AG09319 (cell line): ENCODE measurements around the gene DPF3.
A peak's percentile ranks its signal among the peaks of the same experiment; 100 is the strongest.

Experiments
- DNase-seq: peaks from one replicate; pipeline ENCODE4 v3.0.0-alpha.2; 2010; ENCODE audit warnings: low read depth; ENCODE audit errors: extremely low read depth
- CTCF ChIP-seq: IDR thresholded peaks from 2 replicates; pipeline ENCODE4 v1.5.1; 2011; ENCODE audit warnings: low read depth, mild to moderate bottlenecking, inconsistent platforms, low read length, moderate library complexity

DPF3 gene

DNA sequence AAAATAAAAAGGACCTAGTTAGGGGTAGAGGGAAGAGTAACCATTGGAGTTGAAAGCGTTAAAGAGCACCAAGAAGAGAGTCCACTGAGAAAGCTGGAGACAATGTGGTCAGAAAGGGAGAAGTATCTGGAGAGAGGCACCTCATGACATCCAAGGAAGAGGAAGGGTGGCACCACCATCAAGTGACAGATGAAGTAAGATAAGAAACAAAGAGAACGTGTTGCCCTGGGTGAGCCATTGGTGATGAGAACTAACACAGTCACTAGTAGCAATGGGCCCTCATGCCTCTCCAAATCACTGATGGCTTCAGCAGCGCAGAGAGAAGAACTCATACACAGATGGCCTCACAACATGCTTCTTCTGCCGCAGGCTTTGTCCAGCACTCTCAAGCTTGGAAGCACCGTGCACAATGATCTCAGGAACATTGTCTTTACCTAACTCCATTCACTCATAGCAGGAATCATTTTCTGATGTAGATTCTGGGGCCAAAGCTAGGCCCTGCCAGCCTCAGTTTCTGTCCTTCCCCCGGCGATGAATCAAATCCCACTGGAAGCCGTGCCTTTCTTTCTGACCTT lies 252.9 kb downstream of the DPF3 start:
- no peak for DNase-seq
- TF ChIP-seq CTCF, result no peak

- peak; percentile 78 for DNase-seq
- no peak for TF ChIP-seq CTCF
Observed at GRCh38 chr14:72638021-72638420, 255.9 kb downstream of the DPF3 start.

DNA sequence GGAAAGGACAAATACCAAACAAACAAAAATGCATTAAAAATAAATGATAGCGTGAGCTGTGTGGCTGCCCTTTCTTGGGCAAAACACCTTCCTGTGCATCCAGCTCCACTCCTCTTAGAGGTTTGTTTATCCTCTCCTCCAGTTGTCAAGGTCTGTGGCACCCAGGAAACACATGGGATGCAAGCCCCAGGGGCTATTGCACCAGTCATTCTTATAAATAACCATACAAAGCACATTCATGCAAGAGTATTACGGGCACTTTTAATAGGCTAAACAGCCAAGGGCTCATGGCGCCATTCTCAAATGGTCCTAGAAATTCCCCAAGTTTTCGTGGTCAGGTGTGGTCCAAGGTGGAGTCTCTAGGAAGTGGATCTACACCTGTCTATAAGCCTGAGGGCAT lies 257.0 kb downstream of the DPF3 start:
- TF ChIP-seq CTCF, result no peak
- no peak for DNase-seq

DNA sequence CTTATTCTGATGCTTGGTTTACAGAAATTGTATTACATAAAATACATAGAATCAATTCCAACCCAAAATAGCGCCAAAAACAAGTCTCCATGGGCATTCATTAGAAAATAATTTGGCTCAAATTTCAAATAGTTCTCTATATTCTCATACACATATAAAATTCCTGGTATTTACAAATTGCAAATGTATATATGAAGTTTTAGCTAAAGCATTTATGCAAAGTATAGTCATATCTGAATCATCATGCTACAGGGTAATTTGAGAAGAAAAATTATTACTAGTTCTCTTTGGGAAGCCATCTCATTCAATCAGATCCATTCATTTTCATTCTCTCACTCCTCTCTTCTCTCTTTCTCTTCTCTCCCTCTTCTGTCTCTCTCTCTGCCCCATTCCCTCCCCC lies 257.8 kb downstream of the DPF3 start:
- TF ChIP-seq CTCF, result no peak
- DNase-seq, result no peak

DNA sequence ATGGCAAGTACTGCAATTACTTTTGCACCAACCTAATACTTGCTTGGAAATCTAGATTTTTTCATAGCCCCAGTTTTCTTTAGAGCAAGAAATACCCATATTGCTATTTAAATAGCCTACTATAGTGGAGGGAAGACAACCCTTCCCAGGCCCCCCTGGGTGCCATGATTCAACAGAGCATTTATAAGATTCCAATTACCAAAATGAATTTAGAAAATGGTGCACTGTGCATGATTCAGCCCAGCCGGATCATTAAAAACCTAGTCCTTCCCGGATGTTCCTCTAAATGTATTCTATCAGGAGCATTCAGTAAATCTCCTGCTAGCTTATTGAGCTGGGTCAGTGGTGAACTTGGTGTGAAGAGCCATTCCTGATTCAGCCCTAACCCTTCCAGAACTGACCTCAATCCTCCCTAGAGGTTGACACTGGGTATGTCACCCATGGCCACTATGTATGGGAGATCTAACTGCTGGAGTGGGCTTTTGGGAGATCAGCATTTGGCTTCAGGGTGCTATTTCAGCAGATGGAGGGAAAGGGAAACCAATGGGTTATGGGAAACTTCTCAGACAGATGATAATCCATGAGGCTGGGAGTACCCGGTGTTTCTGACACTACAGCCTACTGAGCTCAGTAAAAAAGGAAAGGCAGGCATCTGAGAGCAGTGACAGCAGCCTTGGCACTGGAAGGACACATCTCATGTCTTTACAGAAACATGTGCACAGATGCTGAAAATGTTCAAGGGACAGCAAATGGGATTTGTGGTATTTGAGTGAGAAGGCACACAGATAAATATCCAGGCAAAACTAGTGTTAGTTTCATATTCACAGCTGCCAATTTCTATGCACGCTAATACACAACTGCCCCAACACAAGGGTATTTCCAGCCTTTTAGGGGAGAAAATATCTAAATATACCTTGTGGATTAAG lies 258.9 kb downstream of the DPF3 start:
- TF ChIP-seq CTCF, result no peak
- no peak for DNase-seq

DNA sequence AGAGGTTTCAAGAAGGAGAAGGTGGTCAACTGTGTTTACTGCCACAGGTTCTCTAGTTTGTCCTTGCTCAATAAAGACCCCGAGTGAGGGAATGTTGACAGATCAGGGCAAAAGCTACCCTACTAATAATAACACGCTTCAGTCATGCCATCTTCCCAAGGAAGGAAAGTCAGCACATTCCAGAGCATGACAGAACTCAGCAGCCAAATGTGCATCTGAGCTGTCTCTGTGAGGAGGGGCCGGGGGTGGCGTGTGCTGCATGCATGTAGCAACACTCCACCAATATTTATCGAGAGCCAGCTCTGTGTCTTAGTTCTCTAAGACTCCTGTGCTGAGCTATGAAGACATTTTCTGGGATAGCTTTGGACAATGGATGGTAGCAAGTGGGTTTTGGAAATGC lies 260.4 kb downstream of the DPF3 start:
- DNase-seq, result no peak
- no peak for TF ChIP-seq CTCF

DNA sequence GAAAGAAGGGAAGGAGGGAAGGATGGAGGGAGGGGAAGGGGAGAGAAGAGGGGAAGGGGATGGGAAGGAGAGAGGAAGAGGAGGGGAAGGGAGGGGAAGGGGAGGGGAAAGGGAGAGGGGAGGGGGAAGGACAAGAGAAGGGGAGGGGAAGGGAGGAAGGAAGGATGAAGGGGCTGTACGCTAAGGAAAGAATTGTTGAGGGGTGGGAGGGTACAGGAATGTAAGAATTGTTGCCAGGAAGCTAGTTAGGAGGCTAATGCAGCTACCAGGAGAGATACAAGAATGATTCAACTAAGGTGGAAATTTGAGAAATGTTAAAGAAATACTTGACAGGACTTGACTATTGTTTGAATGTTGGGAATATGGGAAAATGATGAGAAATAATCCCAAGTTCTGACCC lies 261.2 kb downstream of the DPF3 start:
- DNase-seq, result no peak
- TF ChIP-seq CTCF, result no peak
